GM04503 (cell line): Measurements from ENCODE around the gene FBLN2.
A peak's percentile ranks its signal among the peaks of the same experiment; 100 is the strongest.

ENCODE experiments used
- DNase-seq: peaks from one replicate; pipeline ENCODE4 v3.0.0-alpha.2; 2012; ENCODE audit warnings: low read depth

The FBLN2 gene

GRCh38 chr3:13605555-13605954, 56.6 kb downstream of the FBLN2 start:
- no peak for DNase-seq

GRCh38 chr3:13607821-13608597, 59.1 kb downstream of the FBLN2 start:
- peak; percentile 3 for DNase-seq

- no peak for DNase-seq
Observed at GRCh38 chr3:13608969-13609725, 60.2 kb downstream of the FBLN2 start.

GRCh38 chr3:13610006-13610570, 61.2 kb downstream of the FBLN2 start:
- DNase-seq = no peak

GRCh38 chr3:13611221-13611620, 62.3 kb downstream of the FBLN2 start:
- no peak for DNase-seq

GRCh38 chr3:13612829-13613228, 63.9 kb downstream of the FBLN2 start:
- peak; percentile 17 for DNase-seq

- no peak for DNase-seq
Observed at GRCh38 chr3:13613343-13614190, 64.6 kb downstream of the FBLN2 start.

GRCh38 chr3:13614607-13615006, 65.7 kb downstream of the FBLN2 start:
- no peak for DNase-seq

GRCh38 chr3:13615019-13615528, 66.1 kb downstream of the FBLN2 start:
- no peak for DNase-seq

GRCh38 chr3:13616359-13616758, 67.4 kb downstream of the FBLN2 start:
- DNase-seq = no peak

- no peak for DNase-seq
Observed at GRCh38 chr3:13617097-13617738, 68.3 kb downstream of the FBLN2 start.

- no peak for DNase-seq
Observed at GRCh38 chr3:13617981-13618380, 69.1 kb downstream of the FBLN2 start.

- no peak for DNase-seq
Observed at GRCh38 chr3:13618836-13619235, 69.9 kb downstream of the FBLN2 start.

GRCh38 chr3:13619661-13620230, 70.8 kb downstream of the FBLN2 start:
- no peak for DNase-seq

- no peak for DNase-seq
Observed at GRCh38 chr3:13620281-13620680, 71.4 kb downstream of the FBLN2 start.

GRCh38 chr3:13620776-13621365, 71.9 kb downstream of the FBLN2 start:
- DNase-seq = no peak

- DNase-seq = no peak
Observed at GRCh38 chr3:13621381-13622221, 72.7 kb downstream of the FBLN2 start.

- DNase-seq = no peak
Observed at GRCh38 chr3:13622356-13622755, 73.4 kb downstream of the FBLN2 start.

- DNase-seq = no peak
Observed at GRCh38 chr3:13623101-13623654, 74.3 kb downstream of the FBLN2 start.
